ENCODE data around the gene NKIRAS1.
"Not testable (repeated sequence)": the region's sequence is repeated elsewhere in the genome, so short reads cannot be mapped to it uniquely, and the experiment has no call there.

NKIRAS1 gene

DNA sequence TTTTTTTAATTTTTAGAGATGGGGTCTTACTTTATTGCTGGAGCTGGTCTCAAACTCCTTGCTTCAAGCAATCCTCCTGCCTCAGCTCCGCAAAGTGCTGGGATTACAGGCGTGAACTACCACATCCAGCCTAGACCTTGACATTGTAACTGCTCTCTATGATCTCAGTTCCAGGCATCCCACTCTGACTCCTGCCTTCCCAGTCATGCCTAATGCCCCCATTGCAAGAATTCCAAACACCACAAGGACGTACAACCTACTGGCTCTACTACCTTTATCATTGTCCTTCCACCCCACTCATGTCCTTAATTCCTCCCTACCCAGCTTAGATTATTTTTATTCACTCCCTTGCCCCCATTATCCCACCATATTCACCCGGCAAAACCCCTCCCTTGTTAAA is 21.6 kb downstream of the NKIRAS1 start:
- DNase-seq, result no peak

DNA sequence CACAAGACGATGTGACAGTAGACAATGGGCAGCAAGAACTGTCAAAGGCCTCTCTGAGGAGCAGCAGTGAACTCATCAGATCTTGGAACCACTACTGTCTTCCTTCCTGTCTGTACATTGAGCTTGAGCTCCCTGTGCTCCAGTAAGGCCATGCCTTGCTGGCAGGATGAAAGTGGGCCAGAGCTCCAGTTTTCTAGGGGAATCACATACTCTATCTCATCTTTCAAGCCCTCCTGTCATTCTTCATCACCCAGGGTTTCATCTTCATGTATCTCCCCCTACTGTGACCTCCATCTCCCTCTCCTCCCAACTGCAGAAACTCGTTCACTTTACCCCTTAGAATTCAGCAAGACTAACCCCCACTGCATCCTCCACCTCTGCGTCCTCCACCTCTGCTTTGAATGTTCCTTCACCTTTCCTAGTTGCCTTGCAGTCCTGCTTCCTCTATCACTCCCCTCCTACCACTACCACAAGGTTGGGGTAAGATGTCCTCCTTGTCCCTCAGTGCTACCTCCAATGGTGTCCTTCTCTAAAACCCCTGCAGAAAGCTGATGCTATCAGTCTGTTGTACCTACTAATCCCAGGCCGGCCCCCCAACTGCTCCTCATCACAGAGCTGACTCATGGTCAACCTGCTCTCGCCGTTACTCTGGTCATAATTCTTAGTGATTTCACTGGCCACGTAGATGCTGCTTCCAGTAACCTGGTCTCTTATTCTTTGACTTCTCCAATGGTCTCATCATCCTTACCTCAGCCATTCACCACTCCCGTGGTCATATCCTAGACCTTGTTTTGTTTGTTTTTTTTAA is 22.3 kb downstream of the NKIRAS1 start:
- DNase-seq, result no peak

DNA sequence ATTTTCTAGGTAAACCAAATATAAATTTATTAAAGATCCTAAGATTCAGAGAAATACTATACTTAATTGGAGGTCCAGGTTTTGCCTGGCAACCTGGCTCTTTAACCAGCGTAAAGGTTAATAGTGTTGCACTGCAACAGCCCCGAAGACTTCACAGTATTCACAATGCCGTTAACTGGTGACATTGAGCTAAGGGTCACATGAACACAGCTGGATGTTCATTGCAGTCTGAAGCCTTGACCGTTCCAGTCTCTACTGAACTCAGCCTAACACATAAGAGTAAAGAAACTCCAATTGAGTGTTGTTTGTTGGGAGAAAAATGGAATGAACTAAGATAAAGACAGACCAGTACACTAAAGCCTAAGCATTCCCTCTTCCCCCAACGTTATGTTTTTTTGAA is 26.8 kb downstream of the NKIRAS1 start:
- DNase-seq, result no peak

DNA sequence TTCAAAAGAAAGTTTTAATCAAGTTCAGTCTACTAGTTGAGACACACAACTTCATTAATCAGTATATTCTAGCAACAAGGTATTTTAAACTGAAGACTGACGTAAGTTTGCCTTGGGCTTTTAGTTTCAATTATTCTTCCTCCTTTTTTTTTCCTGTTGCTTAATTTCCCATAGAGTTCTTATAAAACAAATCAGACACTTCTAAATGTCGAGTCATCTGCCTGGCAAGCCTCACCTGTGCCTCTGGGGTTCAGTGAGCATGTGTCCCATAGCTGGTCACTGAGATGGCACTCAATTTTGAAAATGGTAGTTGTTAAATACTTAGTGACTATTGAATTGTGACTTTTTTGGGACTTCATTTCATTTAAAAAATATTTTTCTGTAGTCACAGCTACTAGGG is 27.4 kb downstream of the NKIRAS1 start:
- DNase-seq, result no peak

DNA sequence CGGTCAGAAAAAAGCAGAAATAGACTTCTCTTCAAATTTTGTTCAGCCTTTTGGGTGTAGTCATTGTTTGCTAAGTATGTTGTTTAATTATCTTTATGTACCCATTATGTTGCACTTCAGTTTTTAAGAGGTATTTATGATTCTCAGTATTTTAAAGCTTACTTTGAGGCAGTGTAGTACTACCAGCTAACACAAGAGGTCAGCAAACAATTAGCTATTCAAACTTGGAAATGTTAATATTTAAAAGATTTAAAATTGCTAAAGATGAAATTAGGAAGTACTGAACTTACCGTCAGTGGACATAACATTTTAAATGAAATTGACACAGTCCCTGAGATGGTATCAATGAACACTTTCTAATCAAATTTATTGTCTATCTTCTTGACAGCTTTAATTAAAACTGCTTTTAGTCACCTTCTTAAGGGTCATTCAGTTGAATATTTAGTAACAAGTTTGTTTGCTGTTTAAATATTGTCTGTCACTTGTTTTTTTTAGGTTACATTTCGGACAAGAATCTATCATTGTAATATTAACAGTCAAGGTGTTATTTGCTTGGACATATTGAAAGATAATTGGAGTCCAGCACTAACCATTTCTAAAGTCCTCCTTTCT is 28.1 kb downstream of the NKIRAS1 start:
- no peak for DNase-seq

DNA sequence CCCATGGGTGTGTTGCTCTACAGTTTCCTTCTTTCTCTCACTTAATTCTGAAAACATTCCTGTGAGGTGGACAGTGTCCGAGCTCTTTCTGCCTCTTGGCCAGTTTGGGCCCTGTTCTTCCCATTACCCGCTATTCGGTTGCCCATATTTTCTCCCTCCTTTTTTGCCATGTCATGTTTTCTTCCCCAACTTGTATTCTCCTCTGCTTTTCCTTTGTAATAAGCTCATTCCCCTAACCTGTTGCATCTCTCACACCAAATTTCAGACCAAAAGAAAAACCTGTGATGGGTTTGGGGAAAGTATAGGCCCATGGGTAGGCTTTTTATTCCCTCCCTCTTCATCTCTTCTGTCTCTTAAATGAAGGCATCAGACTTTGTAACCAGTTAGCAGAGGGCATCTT is 30.5 kb downstream of the NKIRAS1 start:
- no peak for DNase-seq

DNA sequence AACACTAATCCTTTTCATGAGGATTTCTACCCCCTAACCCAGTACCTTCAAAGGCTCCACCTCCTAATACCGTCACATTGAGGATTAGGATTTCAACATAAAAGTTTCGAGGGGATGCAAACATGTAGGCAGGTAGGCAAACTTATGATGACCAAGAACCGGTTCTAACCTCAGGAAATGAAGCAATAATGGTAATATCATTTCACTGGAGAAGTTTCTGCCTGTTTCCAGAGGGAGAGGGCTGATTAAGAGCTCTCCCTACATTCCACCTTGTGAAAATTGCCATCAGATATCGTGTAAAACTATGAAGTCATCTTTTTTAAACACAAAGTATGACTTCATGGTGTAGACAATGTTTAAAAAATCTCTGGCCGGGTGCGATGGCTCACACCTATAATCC is 31.6 kb downstream of the NKIRAS1 start:
- DNase-seq, result no peak

DNA sequence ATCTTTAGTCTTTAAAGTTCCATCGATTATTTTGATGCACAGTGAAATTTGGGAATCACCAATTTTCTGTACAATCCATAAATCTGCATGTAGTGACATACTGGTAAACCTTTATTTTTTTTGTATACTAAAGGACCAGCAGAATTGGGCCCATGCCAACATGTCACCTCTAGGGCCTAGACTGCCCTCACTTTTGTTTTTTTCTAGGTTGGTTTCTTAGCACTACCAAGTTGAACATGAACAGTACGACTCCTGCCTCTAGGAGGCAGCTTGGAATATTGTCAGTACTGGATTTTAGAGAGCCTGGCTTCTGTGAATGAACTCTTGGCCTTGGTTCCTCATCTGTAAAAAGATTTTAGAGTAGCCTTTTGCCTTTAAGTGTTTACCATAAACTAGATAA is 32.3 kb downstream of the NKIRAS1 start:
- no peak for DNase-seq

DNA sequence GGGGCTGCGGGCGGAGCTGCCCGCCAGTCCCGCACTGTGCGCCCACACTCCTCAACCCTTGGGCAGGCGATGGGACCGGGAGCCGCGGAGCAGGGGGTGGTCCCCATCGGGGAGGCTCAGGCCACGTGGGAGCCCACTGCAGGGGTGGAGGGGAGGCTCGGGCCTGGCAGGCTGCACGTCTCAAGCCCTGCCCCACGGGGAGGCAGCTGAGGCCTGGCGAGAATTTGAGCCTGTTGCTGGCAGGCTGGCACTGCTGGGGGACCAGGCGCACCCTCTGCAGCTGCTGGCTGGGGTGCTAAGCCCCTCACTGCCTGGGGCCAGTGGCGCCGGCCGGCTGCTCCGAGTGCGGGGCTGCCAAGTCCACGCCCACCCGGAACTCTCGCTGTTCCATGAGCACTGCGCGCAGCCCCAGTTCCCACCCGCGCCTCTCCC is 34.3 kb downstream of the NKIRAS1 start:
- no peak for DNase-seq

DNA sequence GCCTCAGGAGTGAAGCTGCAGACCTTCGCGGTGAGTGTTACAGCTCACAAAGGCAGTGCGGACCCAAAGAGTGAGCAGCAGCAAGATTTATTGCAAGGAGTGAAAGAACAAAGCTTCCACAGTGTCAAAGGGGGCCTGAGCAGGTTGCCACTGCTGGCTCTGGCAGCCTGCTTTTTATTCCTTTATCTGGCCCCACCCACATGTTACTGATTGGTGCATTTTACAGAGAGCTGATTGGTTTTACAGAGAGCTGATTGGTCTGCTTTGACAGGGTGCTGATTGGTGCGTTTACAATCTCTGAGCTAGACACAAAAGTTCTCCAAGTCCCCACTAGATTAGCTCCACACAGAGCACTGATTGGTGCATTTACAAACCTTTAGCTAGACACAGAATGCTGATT is 34.8 kb downstream of the NKIRAS1 start:
- DNase-seq, result not testable (repeated sequence)

DNA sequence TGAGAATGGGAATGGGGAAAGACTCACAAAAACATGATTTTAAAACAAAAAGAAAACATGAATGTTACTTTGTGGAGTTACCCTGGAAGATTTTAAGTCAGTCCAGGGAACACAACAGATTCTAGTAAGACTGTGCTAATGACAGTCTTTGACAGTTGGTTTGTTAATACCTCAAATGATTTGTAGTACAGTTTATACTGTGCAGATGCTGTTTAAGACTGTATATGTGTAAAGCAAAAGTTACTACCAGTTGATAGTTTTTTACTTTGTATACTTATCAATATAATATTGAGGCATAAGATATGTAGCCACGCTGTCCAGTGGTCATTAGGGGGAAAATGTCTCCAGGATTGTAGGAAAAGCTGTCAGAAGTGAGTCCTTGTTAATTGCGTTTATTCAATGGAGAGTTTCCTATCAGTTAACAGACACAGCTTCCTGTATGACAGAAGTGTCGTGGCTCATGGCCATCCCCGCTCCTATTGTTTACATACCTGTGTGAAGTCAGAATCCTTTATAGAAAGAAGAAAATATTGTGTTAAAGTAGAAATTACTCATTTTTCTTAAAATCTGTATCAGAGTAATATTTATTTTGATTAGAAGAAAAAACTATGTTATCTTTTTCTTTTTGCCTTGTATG is 36.0 kb downstream of the NKIRAS1 start:
- DNase-seq, result no peak

DNA sequence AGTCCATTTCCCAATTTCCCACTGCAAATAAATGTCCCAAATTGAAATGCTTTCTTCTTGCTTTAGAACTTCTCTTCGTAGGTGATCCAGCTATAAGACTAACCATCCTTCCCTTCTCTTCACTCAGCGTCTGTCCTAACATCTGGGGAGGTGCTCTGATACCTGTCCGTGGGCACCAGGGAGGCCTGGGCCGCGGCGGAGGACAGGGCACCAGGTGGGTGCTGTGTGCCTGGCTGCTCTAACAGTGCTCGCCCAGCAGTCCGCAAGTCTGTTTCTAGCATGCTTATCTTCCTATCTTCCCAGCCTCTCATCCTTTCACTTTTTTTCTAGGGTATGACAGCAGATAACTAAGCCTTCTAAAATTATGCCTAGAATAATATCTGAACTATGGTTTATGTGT is 37.3 kb downstream of the NKIRAS1 start:
- no peak for DNase-seq

DNA sequence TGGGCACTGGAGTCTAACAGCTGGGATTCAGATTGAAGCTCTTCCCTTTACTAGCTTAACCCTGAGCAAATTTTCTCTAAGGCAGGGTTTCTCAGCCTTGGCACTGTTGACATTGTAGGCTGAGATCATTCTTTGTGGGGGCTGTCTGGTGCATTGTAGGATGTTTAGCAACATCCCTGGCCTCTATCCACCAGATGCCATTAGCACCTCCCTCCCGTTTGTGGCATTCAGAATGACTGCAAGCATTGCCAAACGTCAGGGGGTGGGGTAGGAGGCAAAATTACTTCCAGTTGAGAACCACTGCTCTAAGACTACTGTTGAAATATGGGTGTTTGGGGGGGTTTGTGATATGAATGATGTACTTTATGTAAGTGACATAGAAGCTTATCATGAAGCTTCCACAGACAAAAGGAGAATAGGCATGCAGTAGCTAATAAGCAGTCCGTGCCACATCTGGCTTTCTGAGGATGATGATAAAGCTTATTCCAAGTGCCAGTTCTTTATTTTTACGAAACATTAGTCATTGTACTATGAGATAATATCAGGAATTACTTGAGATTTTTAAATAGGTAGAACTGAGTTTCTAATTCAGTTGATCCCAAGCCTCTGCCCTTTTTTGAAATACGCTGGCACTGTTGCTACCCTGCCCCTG is 39.3 kb downstream of the NKIRAS1 start:
- DNase-seq, result no peak

DNA sequence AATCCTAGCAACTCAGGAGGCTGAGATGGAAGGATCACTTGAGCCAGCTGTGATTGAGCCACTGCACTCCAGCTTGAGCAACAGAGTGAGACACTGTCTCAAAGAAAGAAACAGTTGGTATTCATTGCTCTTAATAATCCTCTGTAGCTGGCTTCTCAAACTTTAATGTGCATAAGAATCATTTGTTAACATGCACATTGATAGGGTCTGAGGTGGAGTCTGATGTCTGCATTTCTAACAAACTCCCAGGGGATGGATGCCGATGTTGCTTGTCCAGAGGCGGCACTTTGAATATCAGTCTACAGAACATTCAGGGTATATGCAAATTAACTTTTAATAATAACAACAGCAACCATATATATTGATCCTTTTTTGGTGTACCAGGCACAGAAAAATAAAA is 39.9 kb downstream of the NKIRAS1 start:
- DNase-seq, result no peak

DNA sequence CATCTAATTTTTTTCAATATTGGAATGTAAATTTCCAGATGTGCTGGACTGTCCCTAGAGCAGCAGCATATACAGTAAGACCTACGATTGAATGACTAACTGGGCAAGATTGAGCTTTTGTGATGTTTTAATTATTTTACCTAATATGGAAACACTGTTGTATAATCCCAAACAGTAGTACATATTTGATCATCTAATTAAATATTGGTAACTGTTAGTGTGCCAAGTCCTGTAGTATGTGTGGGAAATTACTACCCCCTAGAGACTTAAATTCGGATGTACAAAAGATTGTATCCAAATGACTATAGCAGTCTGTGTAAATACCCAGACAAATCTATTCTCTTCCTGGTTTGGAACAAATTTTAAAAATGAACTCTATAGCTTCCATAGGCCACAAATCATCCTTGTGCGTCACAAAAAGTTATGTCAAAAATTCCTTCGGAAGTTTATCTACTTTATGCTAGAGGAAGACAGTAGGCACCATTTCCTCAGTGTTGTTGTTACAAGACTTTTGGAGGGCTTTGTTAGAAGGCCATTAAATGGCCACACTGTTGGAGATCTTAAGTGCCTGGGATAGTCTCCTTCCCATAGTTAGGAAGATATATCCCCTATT is 41.6 kb downstream of the NKIRAS1 start:
- DNase-seq, result no peak

DNA sequence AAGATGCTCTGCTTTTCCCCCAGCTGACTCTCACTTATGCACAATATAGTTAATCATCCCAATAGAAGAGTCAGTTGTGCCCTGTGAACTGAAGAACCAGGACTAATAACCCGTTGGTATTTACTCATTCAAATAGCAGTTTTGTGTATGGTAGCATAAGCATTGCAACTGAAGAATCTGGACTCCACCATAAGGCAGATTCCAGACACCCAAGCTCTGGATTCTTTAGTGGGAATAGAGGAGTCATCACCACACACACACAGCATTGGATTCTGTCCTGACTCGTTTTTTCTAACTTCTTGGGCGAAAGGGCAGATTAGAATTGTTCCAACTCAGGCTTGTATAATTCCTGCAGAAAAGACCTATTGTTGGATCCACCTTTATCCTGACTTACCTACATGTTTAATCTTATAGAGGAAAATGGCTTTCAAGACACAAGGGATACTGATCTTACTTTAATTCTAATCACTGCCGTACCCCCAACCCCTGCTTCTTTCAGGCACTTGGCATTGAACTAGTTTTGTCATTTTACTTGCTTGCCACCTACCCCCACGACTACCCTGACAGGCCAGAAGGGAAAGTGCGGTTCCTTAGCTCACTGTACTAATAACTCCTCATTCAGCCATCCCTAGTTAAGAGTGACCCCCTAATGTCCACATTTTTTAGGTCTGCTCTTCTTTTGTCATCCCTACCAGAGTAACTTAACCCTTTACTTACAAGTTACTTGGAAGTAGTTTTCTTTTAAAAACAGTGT is 42.3 kb downstream of the NKIRAS1 start:
- DNase-seq, result no peak

DNA sequence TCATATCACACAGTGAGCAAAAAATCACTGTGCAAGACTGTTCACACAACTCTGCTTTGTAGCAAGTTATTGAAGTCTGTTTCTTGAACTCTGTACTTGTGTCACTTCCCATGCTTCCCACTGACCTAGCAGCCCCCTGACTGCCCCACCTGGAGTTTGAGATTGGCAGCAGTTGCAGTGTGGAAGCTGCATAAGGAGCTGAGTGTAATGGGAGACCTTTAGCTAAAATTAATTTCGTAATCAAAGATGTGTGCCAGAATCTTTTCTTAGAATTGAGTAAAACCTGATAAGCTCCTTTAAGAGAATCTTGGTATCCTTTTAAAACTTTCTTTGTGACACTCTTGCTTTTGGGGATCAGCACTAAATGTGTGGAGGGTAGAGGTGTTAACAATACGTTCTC is 42.8 kb downstream of the NKIRAS1 start:
- no peak for DNase-seq

DNA sequence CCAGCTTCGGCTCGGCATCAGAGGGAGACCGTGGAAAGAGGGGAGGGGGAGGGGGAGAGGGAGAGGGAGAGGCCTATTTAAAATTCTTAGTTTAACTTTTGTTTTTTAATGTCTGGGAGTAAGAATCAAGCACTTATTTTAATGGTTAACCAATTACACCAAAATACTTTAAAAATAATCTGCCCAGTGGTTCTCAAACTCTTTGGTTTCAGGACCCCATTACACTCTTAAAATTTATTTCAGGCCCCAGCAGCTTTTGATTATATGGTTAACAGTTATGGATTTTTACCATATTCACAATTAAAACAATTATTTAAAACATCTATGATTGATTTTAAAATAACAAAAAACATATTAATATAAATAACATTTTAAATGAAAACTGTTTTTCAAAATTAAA is 44.5 kb downstream of the NKIRAS1 start:
- no peak for DNase-seq

DNA sequence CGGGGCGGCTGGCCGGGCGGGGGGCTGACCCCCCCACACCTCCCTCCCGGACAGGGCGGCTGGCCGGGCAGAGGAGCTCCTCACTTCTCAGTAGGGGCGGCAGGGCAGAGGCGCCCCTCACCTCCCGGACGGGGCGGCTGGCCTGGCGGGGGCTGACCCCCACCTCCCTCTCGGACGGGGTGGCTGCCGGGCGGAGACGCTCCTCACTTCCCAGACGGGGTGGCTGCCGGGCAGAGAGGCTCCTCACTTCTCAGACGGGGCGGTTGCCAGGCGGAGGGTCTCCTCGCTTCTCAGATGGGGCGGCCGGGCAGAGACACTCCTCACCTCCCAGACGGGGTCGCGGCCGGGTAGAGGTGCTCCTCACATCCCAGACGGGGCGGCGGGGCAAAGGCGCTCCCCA is 45.4 kb downstream of the NKIRAS1 start:
- DNase-seq, result not testable (repeated sequence)

DNA sequence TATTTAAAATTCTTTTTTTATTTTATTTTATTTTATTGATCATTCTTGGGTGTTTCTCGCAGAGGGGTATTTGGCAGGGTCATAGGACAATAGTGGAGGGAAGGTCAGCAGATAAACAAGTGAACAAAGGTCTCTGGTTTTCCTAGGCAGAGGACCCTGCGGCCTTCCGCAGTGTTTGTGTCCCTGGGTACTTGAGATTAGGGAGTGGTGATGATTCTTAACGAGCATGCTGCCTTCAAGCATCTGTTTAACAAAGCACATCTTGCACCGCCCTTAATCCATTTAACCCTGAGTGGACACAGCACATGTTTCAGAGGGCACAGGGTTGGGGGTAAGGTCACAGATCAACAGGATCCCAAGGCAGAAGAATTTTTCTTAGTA is 46.1 kb downstream of the NKIRAS1 start:
- DNase-seq, result not testable (repeated sequence)

DNA sequence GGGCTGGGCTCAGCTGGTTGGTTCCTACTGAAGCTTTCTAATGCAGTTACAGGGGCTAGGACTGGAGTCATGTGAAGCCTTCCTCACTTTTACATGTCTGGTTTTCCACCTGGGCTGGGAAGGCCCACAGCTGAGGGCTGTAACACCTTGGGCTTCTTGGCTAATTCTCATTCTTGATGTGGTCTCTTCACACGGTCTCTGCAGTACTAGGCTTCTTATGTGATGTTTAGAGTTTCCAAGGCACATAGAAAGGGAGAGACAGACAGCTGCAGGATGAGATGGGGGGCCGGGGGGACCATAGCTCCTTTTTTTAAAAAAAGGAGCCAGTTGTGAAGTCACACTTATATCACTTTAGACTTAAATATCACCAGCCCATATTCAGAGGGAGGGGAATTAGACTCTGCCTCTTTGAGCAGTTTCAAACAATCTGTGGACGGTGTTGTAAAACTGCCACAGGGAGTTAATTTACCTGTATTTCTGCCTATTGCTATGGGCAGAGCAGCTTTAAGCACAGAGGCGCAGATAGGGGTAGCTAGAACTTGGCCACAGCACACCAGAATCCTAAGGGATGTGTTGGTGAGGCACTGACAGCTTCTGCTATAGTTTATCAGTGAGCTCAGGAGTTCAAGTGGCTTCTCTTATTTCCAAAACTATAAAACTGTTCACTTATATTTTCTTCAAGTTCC is 46.7 kb downstream of the NKIRAS1 start:
- no peak for DNase-seq

DNA sequence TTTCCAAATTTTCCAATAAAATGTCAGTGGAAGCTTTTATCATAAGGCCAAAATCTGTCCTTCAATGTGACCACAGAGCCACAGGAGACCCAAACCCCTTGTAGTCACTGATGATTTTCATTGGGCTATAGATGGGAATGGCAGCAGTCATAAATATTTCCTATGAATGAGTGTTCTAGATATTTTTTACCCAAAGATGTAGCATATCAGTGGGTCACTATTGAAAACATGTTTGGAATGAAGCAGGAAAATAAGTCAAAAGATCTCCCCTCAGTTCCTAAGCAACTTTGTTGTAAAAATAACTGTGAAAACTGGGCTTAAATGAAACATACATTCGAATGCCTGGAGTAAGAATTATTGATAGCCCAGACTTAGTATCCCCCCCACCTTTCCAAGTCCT is 49.0 kb downstream of the NKIRAS1 start:
- no peak for DNase-seq

Measured in activated CD8-positive, alpha-beta memory T cell treated with anti-CD3 and anti-CD28 coated beads for 24 hours (primary cell).